GM19193 (cell line): ENCODE measurements around the gene ABCC1.

ENCODE experiments used
- POLR2A ChIP-seq: IDR thresholded peaks from 4 replicates; pipeline ENCODE4 v1.6.1; 2011; ENCODE audit not compliant: insufficient read depth, insufficient read length; ENCODE audit errors: extremely low read depth

Gene ABCC1

GRCh38 chr16:16082255-16082654, 132.8 kb downstream of the ABCC1 start:
- no peak for TF ChIP-seq POLR2A

GRCh38 chr16:16083421-16084156, 134.2 kb downstream of the ABCC1 start:
- TF ChIP-seq POLR2A, result no peak

- no peak for TF ChIP-seq POLR2A
These were observed 135.5 kb downstream of the ABCC1 start for GRCh38 chr16:16084874-16085273.

GRCh38 chr16:16086653-16087446, 137.4 kb downstream of the ABCC1 start:
- TF ChIP-seq POLR2A, result no peak

GRCh38 chr16:16090238-16090637, 140.8 kb downstream of the ABCC1 start:
- TF ChIP-seq POLR2A, result no peak

GRCh38 chr16:16092925-16093627, 143.7 kb downstream of the ABCC1 start:
- no peak for TF ChIP-seq POLR2A

- TF ChIP-seq POLR2A, result no peak
These were observed 144.4 kb downstream of the ABCC1 start for GRCh38 chr16:16093628-16094332.

- no peak for TF ChIP-seq POLR2A
These were observed 146.2 kb downstream of the ABCC1 start for GRCh38 chr16:16095646-16096045.

GRCh38 chr16:16096121-16096857, 146.9 kb downstream of the ABCC1 start:
- TF ChIP-seq POLR2A, result no peak

GRCh38 chr16:16096858-16097213, 147.4 kb downstream of the ABCC1 start:
- no peak for TF ChIP-seq POLR2A

GRCh38 chr16:16099320-16099719, 149.9 kb downstream of the ABCC1 start:
- TF ChIP-seq POLR2A, result no peak

- TF ChIP-seq POLR2A, result no peak
These were observed 151.2 kb downstream of the ABCC1 start for GRCh38 chr16:16100631-16101030.

- TF ChIP-seq POLR2A, result no peak
These were observed 152.2 kb downstream of the ABCC1 start for GRCh38 chr16:16101585-16101984.

- TF ChIP-seq POLR2A, result no peak
These were observed 153.3 kb downstream of the ABCC1 start for GRCh38 chr16:16102738-16103137.
